LNCaP clone FGC (cell line): ENCODE results near the gene TXNDC17.
"Not testable (repeated sequence)": the region's sequence is repeated elsewhere in the genome, so short reads cannot be mapped to it uniquely, and the experiment has no call there.

Experiments
- DNase-seq: peaks from one replicate; pipeline ENCODE4 v3.0.0-alpha.2; 2011; ENCODE audit warnings: low read depth
- H3K4me3 ChIP-seq: 2 replicates; pipeline ENCODE4 v1.5.1; 2011; ENCODE audit warnings: mild to moderate bottlenecking, low read depth, low read length, control low read depth
- CTCF ChIP-seq: IDR thresholded peaks from 2 replicates; pipeline ENCODE4 v1.5.1; 2012; ENCODE audit warnings: mild to moderate bottlenecking; ENCODE audit not compliant: control insufficient read depth, insufficient read depth; ENCODE audit errors: extremely low read depth

TXNDC17 gene

GRCh38 chr17:6691546-6691945, 50.7 kb downstream of the TXNDC17 start:
- no peak for DNase-seq
- no peak for TF ChIP-seq CTCF
- no peak overlapping the region for H3K4me3 ChIP-seq

- DNase-seq, H3K4me3 ChIP-seq: not testable (repeated sequence)
Measured at GRCh38 chr17:6691958-6692357, 51.1 kb downstream of the TXNDC17 start.
